PC-9 (cell line): ENCODE results near the gene OTULIN. TPM values are rescaled to one million over a fixed set of nuclear protein-coding genes. Genes with fewer than 3 reads are reported as not detected.

ENCODE experiments used
- BruUV-seq: library from RNA; stranded (reverse); fragments of 400-500 nt; replicated peaks from 2 replicates; lab custom pipeline; 2021; lab: Mats Ljungman, UMichigan
- CTCF ChIA-PET: fragments of 300-600 bp; sonication (Branson Sonifier 250); formaldehyde crosslinking; loops from one replicate; lab custom pipeline; 2022; ENCODE audit warnings: antibody characterized with exemption; lab: Charles Lee
- POLR2A ChIA-PET: fragments of 300-600 bp; sonication (Branson Sonifier 250); formaldehyde crosslinking; loops from one replicate; lab custom pipeline; 2022; ENCODE audit warnings: antibody characterized with exemption; ENCODE audit not compliant: unreplicated experiment; lab: Charles Lee
- DNase-seq, 2 experiments: peaks; one replicate each; pipeline versions ENCODE4 v3.0.0 to v3.0.0-alpha.2; 2015 to 2022; ENCODE audit warnings: mixed read lengths in 1 of 2
- H2AFZ ChIP-seq: fragments of 200-600 bp; sonication (generic); 2 replicates; pipeline ENCODE4 v1.8.1; 2017; ENCODE audit warnings: antibody characterized with exemption
- H3F3A ChIP-seq: fragments of 200-600 bp; sonication (generic); 2 replicates; pipeline ENCODE4 v1.8.1; 2017; ENCODE audit warnings: antibody characterized with exemption, mild to moderate bottlenecking, low read depth; ENCODE audit not compliant: insufficient read depth
- H3K27ac ChIP-seq: fragments of 200-600 bp; sonication (generic); 2 replicates; pipeline ENCODE4 v1.6.1; 2016; ENCODE audit warnings: mixed run types
- H3K27me3 ChIP-seq: fragments of 200-600 bp; sonication (generic); 2 replicates; pipeline ENCODE4 v1.6.1; 2016; ENCODE audit warnings: low read depth, mixed run types; ENCODE audit not compliant: insufficient read depth
- H3K36me3 ChIP-seq: fragments of 200-600 bp; sonication (generic); 2 replicates; pipeline ENCODE4 v1.6.1; 2016; ENCODE audit warnings: low read depth, mixed run types
- H3K4me1 ChIP-seq: fragments of 200-600 bp; sonication (generic); replicated peaks from 2 replicates; pipeline ENCODE4 v1.6.1; 2016; ENCODE audit warnings: mixed run types; ENCODE audit not compliant: insufficient read depth
- H3K4me2 ChIP-seq: fragments of 200-600 bp; sonication (generic); 2 replicates; pipeline ENCODE4 v1.6.1; 2017; ENCODE audit warnings: mixed run types
- H3K4me3 ChIP-seq: fragments of 200-600 bp; sonication (generic); 2 replicates; pipeline ENCODE4 v1.6.1; 2016; ENCODE audit warnings: mixed run types
- H3K79me2 ChIP-seq: fragments of 200-600 bp; sonication (generic); 2 replicates; pipeline ENCODE4 v1.6.1; 2017; ENCODE audit warnings: low read depth, mixed run types
- H3K9me2 ChIP-seq: fragments of 200-600 bp; sonication (generic); 2 replicates; pipeline ENCODE4 v1.8.1; 2017; ENCODE audit warnings: mild to moderate bottlenecking; ENCODE audit not compliant: insufficient read depth
- H3K9me3 ChIP-seq: fragments of 200-600 bp; sonication (generic); 2 replicates; pipeline ENCODE4 v1.8.1; 2016; ENCODE audit warnings: low read depth; ENCODE audit not compliant: insufficient read depth
- H4K20me1 ChIP-seq: fragments of 200-600 bp; sonication (generic); 2 replicates; pipeline ENCODE4 v1.8.1; 2017; ENCODE audit not compliant: insufficient read depth
- CTCF ChIP-seq: fragments of 200-600 bp; sonication (generic); conservative IDR thresholded peaks from 2 replicates; pipeline ENCODE4 v1.6.1; 2017; ENCODE audit warnings: mixed run types, antibody characterized with exemption, mild to moderate bottlenecking, moderate library complexity
- EZH2 ChIP-seq: fragments of 200-600 bp; sonication (generic); IDR thresholded peaks from 2 replicates; pipeline ENCODE4 v1.8.0; 2017; ENCODE audit warnings: antibody characterized with exemption, low read depth
- intact Hi-C: fragments of 100-400 bp; cut with micrococcal nuclease; formaldehyde crosslinking; loops from one replicate; pipeline ENCODE4 v1.10.0; 2022; ENCODE audit not compliant: unreplicated experiment
- total RNA-seq: library from RNA; stranded (reverse); gene quantifications from 2 replicates; pipeline ENCODE4 v1.2.3, GENCODE V29; 2021

OTULIN gene
- total RNA-seq, 1 experiment from 2014 or later = 77.2 TPM

- Histone ChIP-seq H3K4me1 (no peaks in the 10 kb centered on the region), H3K9me2 (no peaks in the 10 kb centered on the region), H3K4me2 (no peak overlapping the region), H3F3A (no peaks in the 10 kb centered on the region), H3K4me3 (no peak overlapping the region), H3K79me2 (no peaks in the 10 kb centered on the region), H3K27me3 (0 out of 2 replicates have a peak, but pooled peaks cover 14% of the 10 kb centered on the region), H3K36me3 (no peaks in the 10 kb centered on the region), H2AFZ (no peak overlapping the region), H3K27ac (no peak overlapping the region), H3K9me3 (no peaks in the 10 kb centered on the region), H4K20me1 (no peaks in the 10 kb centered on the region)
- BruUV-seq = no TSS peak
- intact Hi-C loops = no loop called here
- TF ChIP-seq CTCF (no peak), EZH2 (no peak)
- no peak for DNase-seq
- CTCF ChIA-PET = interaction anchor here (0.6 kb wide), 2 partner anchors 75 to 648 kb away, joined by 3 to 4 read pairs; no protein-coding TSS in a partner anchor
- POLR2A ChIA-PET = interaction anchor here (0.6 kb wide), 1 partner anchor 1294 kb away, joined by 14 read pairs; no protein-coding TSS in a partner anchor
Observed at GRCh38 chr5:14650052-14650451, 14.5 kb upstream of the OTULIN start.

- CTCF ChIA-PET = interaction anchor here (0.5 kb wide), 1 partner anchor 154 kb away, joined by 3 read pairs; no protein-coding TSS in a partner anchor
- Histone ChIP-seq H3K36me3 (no peaks in the 10 kb centered on the region), H3K9me3 (no peaks in the 10 kb centered on the region), H3K4me1 (no peaks in the 10 kb centered on the region), H3K27me3 (0 out of 2 replicates have a peak, but pooled peaks cover 14% of the 10 kb centered on the region), H3F3A (0 out of 2 replicates have a peak, but pooled peaks cover 1% of the 10 kb centered on the region), H3K4me3 (no peak overlapping the region), H3K27ac (no peak overlapping the region), H3K79me2 (no peaks in the 10 kb centered on the region), H2AFZ (no peak overlapping the region), H3K4me2 (no peak overlapping the region), H3K9me2 (no peaks in the 10 kb centered on the region), H4K20me1 (no peaks in the 10 kb centered on the region)
- intact Hi-C loops = no loop called here
- TF ChIP-seq CTCF = no peak
- TF ChIP-seq EZH2 = no peak
- DNase-seq = no peak
- POLR2A ChIA-PET = interaction anchor here (0.6 kb wide), 1 partner anchor 14 kb away, joined by 3 read pairs; no protein-coding TSS in a partner anchor
- BruUV-seq = no TSS peak
Observed at GRCh38 chr5:14655146-14655741, 9.3 kb upstream of the OTULIN start.

GRCh38 chr5:14656898-14657297 lies 7.6 kb upstream of the OTULIN start:
- Histone ChIP-seq H3K4me2 (no peak overlapping the region), H3K4me3 (no peak overlapping the region), H3F3A (0 out of 2 replicates have a peak, but pooled peaks cover 10% of the 10 kb centered on the region), H2AFZ (no peak overlapping the region), H4K20me1 (no peaks in the 10 kb centered on the region), H3K27me3 (0 out of 2 replicates have a peak, but pooled peaks cover 14% of the 10 kb centered on the region), H3K27ac (no peak overlapping the region), H3K9me3 (no peaks in the 10 kb centered on the region), H3K4me1 (no peaks in the 10 kb centered on the region), H3K36me3 (no peaks in the 10 kb centered on the region), H3K9me2 (no peaks in the 10 kb centered on the region), H3K79me2 (no peaks in the 10 kb centered on the region)
- DNase-seq = no peak
- BruUV-seq = no TSS peak
- intact Hi-C loops = no loop called here
- TF ChIP-seq EZH2 (no peak), CTCF (no peak)
- ChIA-PET CTCF (interaction anchor here (0.6 to 1.2 kb wide), 3 partner anchors 8 to 651 kb away, joined by 4 to 25 read pairs (median 21); no protein-coding TSS in a partner anchor), POLR2A (interaction anchor here (0.6 to 0.7 kb wide), 2 partner anchors 53 to 101 kb away, joined by 7 to 8 read pairs; no protein-coding TSS in a partner anchor)
